WTC11 (cell line): ENCODE results near the gene PLCH2. TPM values are rescaled to one million over a fixed set of nuclear protein-coding genes. Genes with fewer than 3 reads are reported as not detected.

Experiments
- ATAC-seq: fragments of 200-7000 bp; cut with Tn5 transposase; 2 replicates; pipeline ENCODE4 v1.10.0; 2021; ENCODE audit warnings: mild to moderate bottlenecking, moderate library complexity
- CTCF ChIA-PET: fragments of 300-600 bp; sonication (Branson Sonifier 250); formaldehyde crosslinking; loops from one replicate; lab custom pipeline; 2021; ENCODE audit warnings: antibody characterized with exemption; lab: Charles Lee
- POLR2A ChIA-PET: fragments of 350-600 bp; sonication (Branson Sonifier 250); formaldehyde crosslinking; loops from one replicate; lab custom pipeline; 2021; ENCODE audit warnings: antibody characterized with exemption; lab: Charles Lee
- DNase-seq: peaks from one replicate; pipeline ENCODE4 v3.0.0; 2021; ENCODE audit warnings: low spot score
- H3K27ac Mint-ChIP-seq: 2 replicates; pipeline ENCODE4 v1.8.0; 2021; ENCODE audit warnings: mixed read lengths
- H3K27me3 Mint-ChIP-seq: 2 replicates; pipeline ENCODE4 v1.8.0; 2021; ENCODE audit warnings: low read depth, mild to moderate bottlenecking, moderate library complexity, mixed read lengths
- H3K36me3 Mint-ChIP-seq: 2 replicates; pipeline ENCODE4 v1.8.0; 2021; ENCODE audit warnings: mixed read lengths
- H3K4me1 Mint-ChIP-seq: 2 replicates; pipeline ENCODE4 v1.8.0; 2022; ENCODE audit warnings: mixed read lengths
- H3K4me3 Mint-ChIP-seq: 2 replicates; pipeline ENCODE4 v1.8.0; 2021; ENCODE audit warnings: mild to moderate bottlenecking, moderate library complexity, mixed read lengths
- H3K9me3 Mint-ChIP-seq: 2 replicates; pipeline ENCODE4 v1.8.0; 2021; ENCODE audit warnings: mixed read lengths
- AR ChIP-seq: fragments of 250-450 bp; sonication (Bioruptor Pico); IDR thresholded peaks from 2 replicates; pipeline ENCODE4 v1.9.0; 2021; ENCODE audit warnings: mild to moderate bottlenecking
- E2F5 ChIP-seq: sonication (generic); formaldehyde crosslinking; IDR thresholded peaks from 2 replicates; pipeline ENCODE4 v1.8.1; 2022; ENCODE audit warnings: mild to moderate bottlenecking, moderate library complexity, missing genetic modification reagents
- IRF1 ChIP-seq: sonication (generic); formaldehyde crosslinking; IDR thresholded peaks from 2 replicates; pipeline ENCODE4 v1.8.0; 2023; ENCODE audit warnings: missing genetic modification reagents
- KAT7 ChIP-seq: sonication (generic); formaldehyde crosslinking; IDR thresholded peaks from 2 replicates; pipeline ENCODE4 v1.8.1; 2023; ENCODE audit warnings: missing genetic modification reagents, mild to moderate bottlenecking, borderline replicate concordance
- MXD4 ChIP-seq: fragments of 250-450 bp; sonication (Bioruptor Pico); IDR thresholded peaks from 2 replicates; pipeline ENCODE4 v1.8.0; 2021; ENCODE audit warnings: mild to moderate bottlenecking, moderate library complexity, borderline replicate concordance
- MYBL2 ChIP-seq: sonication (generic); formaldehyde crosslinking; IDR thresholded peaks from 2 replicates; pipeline ENCODE4 v1.8.1; 2023; ENCODE audit warnings: mild to moderate bottlenecking, moderate library complexity, missing genetic modification reagents
- NFATC4 ChIP-seq: fragments of 250-450 bp; sonication (Bioruptor Pico); IDR thresholded peaks from 2 replicates; pipeline ENCODE4 v1.9.0; 2021; ENCODE audit warnings: mild to moderate bottlenecking
- SMAD3 ChIP-seq: sonication (generic); formaldehyde crosslinking; IDR thresholded peaks from 2 replicates; pipeline ENCODE4 v1.8.0; 2022; ENCODE audit warnings: missing genetic modification reagents, mild to moderate bottlenecking, borderline replicate concordance
- TEAD1 ChIP-seq: sonication (generic); formaldehyde crosslinking; IDR thresholded peaks from 2 replicates; pipeline ENCODE4 v1.8.0; 2022; ENCODE audit warnings: mild to moderate bottlenecking, missing genetic modification reagents
- TEAD4 ChIP-seq: sonication (generic); formaldehyde crosslinking; IDR thresholded peaks from 2 replicates; pipeline ENCODE4 v1.8.0; 2022; ENCODE audit warnings: mild to moderate bottlenecking, missing genetic modification reagents
- ZBTB21 ChIP-seq: sonication (generic); formaldehyde crosslinking; IDR thresholded peaks from 2 replicates; pipeline ENCODE4 v1.8.1; 2023; ENCODE audit warnings: mild to moderate bottlenecking, missing genetic modification reagents, borderline replicate concordance
- ZNF263 ChIP-seq: sonication (generic); formaldehyde crosslinking; IDR thresholded peaks from 2 replicates; pipeline ENCODE4 v1.8.1; 2022; ENCODE audit warnings: low read depth, mild to moderate bottlenecking, moderate library complexity, missing genetic modification reagents
- ZNF317 ChIP-seq: sonication (generic); formaldehyde crosslinking; IDR thresholded peaks from 2 replicates; pipeline ENCODE4 v1.8.1; 2023; ENCODE audit warnings: low read depth, mild to moderate bottlenecking, moderate library complexity, missing genetic modification reagents, borderline replicate concordance
- ZNF423 ChIP-seq: fragments of 250-450 bp; sonication (Bioruptor Pico); IDR thresholded peaks from 2 replicates; pipeline ENCODE4 v2.1.2; 2022; ENCODE audit warnings: mild to moderate bottlenecking, moderate library complexity
- total RNA-seq: library from RNA; stranded (reverse); gene quantifications from 3 replicates; pipeline ENCODE4 v1.2.3, GENCODE V29; 2021
- TF ChIP-seq, protein P1 (sequence below): sonication (generic); formaldehyde crosslinking; IDR thresholded peaks from 2 replicates; pipeline ENCODE4 v1.8.1; 2023; ENCODE audit warnings: mild to moderate bottlenecking, moderate library complexity, missing genetic modification reagents
- TF ChIP-seq, protein P2 (sequence below): sonication (generic); formaldehyde crosslinking; conservative IDR thresholded peaks from 2 replicates; pipeline ENCODE4 v1.8.1; 2022; ENCODE audit warnings: mild to moderate bottlenecking, missing genetic modification reagents
- TF ChIP-seq, protein P3 (sequence below): fragments of 200-600 bp; IDR thresholded peaks from 2 replicates; pipeline ENCODE4 v1.8.0; 2022; ENCODE audit warnings: antibody characterized with exemption
- TF ChIP-seq, protein P4 (sequence below): fragments of 250-450 bp; sonication (Bioruptor Pico); IDR thresholded peaks from 2 replicates; pipeline ENCODE4 v1.9.0; 2021; ENCODE audit warnings: mild to moderate bottlenecking

The PLCH2 gene
- total RNA-seq, 1 experiment from 2014 or later, result 0.17 TPM

DNA sequence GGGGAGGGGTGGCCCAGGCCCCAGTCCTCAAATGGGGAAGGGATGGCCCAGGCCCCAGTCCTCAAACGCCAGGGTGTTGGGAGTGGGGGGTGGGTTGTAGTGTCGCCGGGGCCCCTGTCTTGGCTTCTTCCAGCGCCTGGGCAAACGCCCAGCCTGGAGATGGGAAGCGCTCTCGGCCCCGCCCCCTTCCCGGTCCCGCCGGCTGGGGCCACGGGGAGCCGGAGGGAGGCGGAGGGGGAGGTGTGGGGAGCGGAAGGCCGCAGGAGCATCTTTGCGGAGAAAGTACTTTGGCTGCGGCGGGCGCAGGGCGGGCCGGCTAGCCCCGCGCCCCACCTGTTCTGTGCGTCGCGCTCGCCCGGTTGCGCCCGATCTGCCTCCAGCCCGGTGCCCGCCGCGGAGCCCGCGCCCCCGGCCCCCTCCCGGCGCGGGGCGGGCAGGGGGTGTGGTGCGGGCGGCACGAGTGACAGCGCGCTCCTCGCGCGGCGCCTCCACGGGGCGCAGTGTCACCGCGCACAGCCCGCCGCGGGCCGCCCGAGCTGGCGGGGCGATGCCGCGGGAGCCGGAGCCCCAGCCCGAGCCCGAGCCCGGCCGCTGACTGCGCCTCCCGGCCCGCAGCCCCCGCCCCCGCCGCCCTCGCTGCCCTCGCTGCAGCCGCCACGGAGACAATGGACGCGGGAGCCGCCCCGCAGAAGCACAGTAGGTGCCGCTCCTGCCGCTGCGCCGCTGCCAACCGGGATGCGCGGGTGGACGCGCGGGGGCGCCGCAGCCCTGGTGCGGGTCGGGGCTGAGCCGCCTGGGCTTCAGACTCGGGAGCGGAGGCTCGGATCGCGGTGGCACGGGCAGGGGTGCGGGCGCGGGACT is 32.6 kb upstream of the PLCH2 start:
- H3K4me1 Mint-ChIP-seq, result no peaks in the 10 kb centered on the region
- no peaks in the 10 kb centered on the region for H3K36me3 Mint-ChIP-seq
- POLR2A ChIA-PET, result no interaction called here
- DNase-seq (peak; percentile 69), ATAC-seq (peak; percentile 43)
- H3K4me3 Mint-ChIP-seq, result peak overlapping the region; percentile 48; the same call in 1 of the 2 replicates
- H3K27me3 Mint-ChIP-seq, result peaks cover 29% of the 10 kb centered on the region
- no peak overlapping the region for H3K27ac Mint-ChIP-seq
- CTCF ChIA-PET, result interaction anchor here (0.6 to 1.8 kb wide), 12 partner anchors 9 to 135 kb away, joined by 3 to 9 read pairs (median 5); partner anchors contain the start of genes PANK4 and PLCH2
- 0 out of 2 replicates have a peak, but pooled peaks have one; percentile 21 for TF ChIP-seq SMAD3 (CRISPR knock-in tag)
- TF ChIP-seq TEAD1 (CRISPR knock-in tag), result no peak
- TF ChIP-seq, protein P1, sequence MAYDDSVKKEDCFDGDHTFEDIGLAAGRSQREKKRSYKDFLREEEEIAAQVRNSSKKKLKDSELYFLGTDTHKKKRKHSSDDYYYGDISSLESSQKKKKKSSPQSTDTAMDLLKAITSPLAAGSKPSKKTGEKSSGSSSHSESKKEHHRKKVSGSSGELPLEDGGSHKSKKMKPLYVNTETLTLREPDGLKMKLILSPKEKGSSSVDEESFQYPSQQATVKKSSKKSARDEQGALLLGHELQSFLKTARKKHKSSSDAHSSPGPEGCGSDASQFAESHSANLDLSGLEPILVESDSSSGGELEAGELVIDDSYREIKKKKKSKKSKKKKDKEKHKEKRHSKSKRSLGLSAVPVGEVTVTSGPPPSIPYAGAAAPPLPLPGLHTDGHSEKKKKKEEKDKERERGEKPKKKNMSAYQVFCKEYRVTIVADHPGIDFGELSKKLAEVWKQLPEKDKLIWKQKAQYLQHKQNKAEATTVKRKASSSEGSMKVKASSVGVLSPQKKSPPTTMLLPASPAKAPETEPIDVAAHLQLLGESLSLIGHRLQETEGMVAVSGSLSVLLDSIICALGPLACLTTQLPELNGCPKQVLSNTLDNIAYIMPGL (CRISPR knock-in tag), result peak; percentile 25; the same call in 1 of the 2 replicates
- H3K9me3 Mint-ChIP-seq, result no peaks in the 10 kb centered on the region

DNA sequence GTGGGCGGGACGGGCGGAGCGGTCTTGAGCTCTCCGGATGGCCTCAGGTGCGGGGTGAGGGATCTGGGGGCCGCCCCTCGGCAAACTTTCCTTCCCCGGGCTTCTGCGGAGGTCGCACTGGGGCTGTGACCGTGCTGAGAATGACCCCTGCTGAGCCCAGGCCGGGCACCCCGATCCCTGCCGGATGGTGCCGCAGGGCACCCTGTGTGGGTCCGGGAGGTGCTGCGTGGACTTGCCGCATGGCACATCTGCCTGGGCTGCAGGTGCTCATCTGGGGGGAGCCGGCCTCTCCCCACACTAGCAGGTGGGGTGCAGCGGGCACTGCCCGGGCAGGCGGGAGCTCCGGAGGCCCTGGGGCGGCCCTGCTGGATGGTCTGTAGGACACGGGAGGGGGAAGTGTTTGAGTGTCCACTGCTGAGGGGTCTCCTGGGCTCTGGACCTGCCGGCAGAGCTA is 31.9 kb upstream of the PLCH2 start:
- POLR2A ChIA-PET, result no interaction called here
- Mint-ChIP-seq H3K27me3 (peaks cover 29% of the 10 kb centered on the region), H3K27ac (no peak overlapping the region), H3K4me1 (no peaks in the 10 kb centered on the region), H3K4me3 (peak overlapping the region; percentile 30), H3K9me3 (no peaks in the 10 kb centered on the region), H3K36me3 (no peaks in the 10 kb centered on the region)
- CTCF ChIA-PET, result interaction anchor here (0.6 to 1.8 kb wide), 12 partner anchors 8 to 134 kb away, joined by 3 to 9 read pairs (median 5); partner anchors contain the start of genes PANK4 and PLCH2
- no peak for ATAC-seq
- TF ChIP-seq MYBL2, result no peak
- peak; percentile 12; the same call in 1 of the 2 replicates for TF ChIP-seq E2F5 (CRISPR knock-in tag)
- no peak for DNase-seq

DNA sequence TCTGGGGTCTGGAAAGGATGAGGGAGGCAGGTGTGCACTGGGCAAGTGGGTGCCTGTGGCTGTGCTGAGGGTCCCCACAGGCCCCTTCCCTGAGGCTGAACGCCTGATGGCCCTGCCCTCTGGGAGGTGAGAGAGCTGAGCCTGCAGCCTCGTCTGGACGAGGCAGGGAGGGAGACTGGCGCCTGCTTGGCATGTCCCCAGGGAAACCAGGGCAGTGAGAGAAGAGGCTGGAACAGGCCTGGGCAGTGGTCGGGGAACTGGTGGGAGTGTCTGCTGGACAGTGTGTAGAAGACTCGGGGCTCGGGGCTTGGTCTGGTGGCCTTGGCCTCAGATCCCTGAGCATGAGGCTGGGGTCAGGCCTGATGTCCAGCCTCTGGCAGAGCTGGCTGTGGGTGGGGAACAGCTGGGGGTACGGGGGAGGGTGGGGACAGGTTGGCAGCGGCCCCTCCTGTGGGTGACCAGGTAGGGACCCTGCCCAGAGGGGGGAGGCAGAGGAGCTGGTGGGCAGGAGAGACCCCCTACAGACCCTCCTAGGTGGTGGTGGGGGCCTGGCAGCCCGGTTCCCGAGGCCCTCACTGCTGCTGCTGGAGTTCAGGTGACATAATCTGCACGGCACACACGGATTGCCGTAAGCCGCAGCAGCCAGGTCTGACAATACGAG is 30.8 kb upstream of the PLCH2 start:
- Mint-ChIP-seq H3K4me1 (no peaks in the 10 kb centered on the region), H3K4me3 (no peak overlapping the region), H3K9me3 (no peaks in the 10 kb centered on the region), H3K36me3 (no peaks in the 10 kb centered on the region), H3K27me3 (peaks cover 29% of the 10 kb centered on the region), H3K27ac (no peak overlapping the region)
- TF ChIP-seq ZNF423 (no peak), ZNF317 (CRISPR knock-in tag) (no peak), NFATC4 (no peak), MXD4 (CRISPR knock-in tag) (no peak), IRF1 (no peak), TEAD4 (no peak), E2F5 (CRISPR knock-in tag) (no peak), SMAD3 (CRISPR knock-in tag) (no peak), AR (no peak), KAT7 (CRISPR knock-in tag) (no peak), ZNF263 (CRISPR knock-in tag) (no peak), ZBTB21 (CRISPR knock-in tag) (no peak)
- TF ChIP-seq, protein P2, sequence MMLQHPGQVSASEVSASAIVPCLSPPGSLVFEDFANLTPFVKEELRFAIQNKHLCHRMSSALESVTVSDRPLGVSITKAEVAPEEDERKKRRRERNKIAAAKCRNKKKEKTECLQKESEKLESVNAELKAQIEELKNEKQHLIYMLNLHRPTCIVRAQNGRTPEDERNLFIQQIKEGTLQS (CRISPR knock-in tag), result no peak
- TF ChIP-seq, protein P3, sequence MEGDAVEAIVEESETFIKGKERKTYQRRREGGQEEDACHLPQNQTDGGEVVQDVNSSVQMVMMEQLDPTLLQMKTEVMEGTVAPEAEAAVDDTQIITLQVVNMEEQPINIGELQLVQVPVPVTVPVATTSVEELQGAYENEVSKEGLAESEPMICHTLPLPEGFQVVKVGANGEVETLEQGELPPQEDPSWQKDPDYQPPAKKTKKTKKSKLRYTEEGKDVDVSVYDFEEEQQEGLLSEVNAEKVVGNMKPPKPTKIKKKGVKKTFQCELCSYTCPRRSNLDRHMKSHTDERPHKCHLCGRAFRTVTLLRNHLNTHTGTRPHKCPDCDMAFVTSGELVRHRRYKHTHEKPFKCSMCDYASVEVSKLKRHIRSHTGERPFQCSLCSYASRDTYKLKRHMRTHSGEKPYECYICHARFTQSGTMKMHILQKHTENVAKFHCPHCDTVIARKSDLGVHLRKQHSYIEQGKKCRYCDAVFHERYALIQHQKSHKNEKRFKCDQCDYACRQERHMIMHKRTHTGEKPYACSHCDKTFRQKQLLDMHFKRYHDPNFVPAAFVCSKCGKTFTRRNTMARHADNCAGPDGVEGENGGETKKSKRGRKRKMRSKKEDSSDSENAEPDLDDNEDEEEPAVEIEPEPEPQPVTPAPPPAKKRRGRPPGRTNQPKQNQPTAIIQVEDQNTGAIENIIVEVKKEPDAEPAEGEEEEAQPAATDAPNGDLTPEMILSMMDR, result no peak
- TF ChIP-seq, protein P4, sequence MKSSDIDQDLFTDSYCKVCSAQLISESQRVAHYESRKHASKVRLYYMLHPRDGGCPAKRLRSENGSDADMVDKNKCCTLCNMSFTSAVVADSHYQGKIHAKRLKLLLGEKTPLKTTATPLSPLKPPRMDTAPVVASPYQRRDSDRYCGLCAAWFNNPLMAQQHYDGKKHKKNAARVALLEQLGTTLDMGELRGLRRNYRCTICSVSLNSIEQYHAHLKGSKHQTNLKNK, result no peak
- ATAC-seq (no peak), DNase-seq (no peak)
- CTCF ChIA-PET, result interaction anchor here (1.9 kb wide), 2 partner anchors 15 to 59 kb away, joined by 4 to 9 read pairs; no protein-coding TSS in a partner anchor
- POLR2A ChIA-PET, result no interaction called here
